GM18519 (cell line): ENCODE results near the gene ISYNA1.

Source experiments
- ATAC-seq: cut with Tn5 transposase; IDR thresholded peaks from one replicate; pipeline ENCODE4 v1.9.1; 2021; ENCODE audit warnings: mild to moderate bottlenecking, moderate library complexity; ENCODE audit not compliant: unreplicated experiment, low FRiP score

The ISYNA1 gene

GRCh38 chr19:18397242-18398202 lies 40.4 kb downstream of the ISYNA1 start, which contains the start of gene LRRC25:
LRRC25 (minus strand) TSS chr19:18397622; CDS start chr19:18396963, 659 bp downstream.
- no peak for ATAC-seq

GRCh38 chr19:18396471-18397241 lies 41.3 kb downstream of the ISYNA1 start:
- ATAC-seq: no peak

- ATAC-seq: no peak
Measured at GRCh38 chr19:18393836-18394235, 44.1 kb downstream of the ISYNA1 start.

- ATAC-seq: no peak
Measured at GRCh38 chr19:18392926-18393325, 45.0 kb downstream of the ISYNA1 start.

GRCh38 chr19:18392417-18392816 lies 45.5 kb downstream of the ISYNA1 start:
- no peak for ATAC-seq

GRCh38 chr19:18391509-18392075 lies 46.3 kb downstream of the ISYNA1 start:
- ATAC-seq: no peak

GRCh38 chr19:18390065-18390907 lies 47.6 kb downstream of the ISYNA1 start:
- ATAC-seq: no peak

GRCh38 chr19:18389726-18390064 lies 48.2 kb downstream of the ISYNA1 start:
- ATAC-seq: no peak

- no peak for ATAC-seq
Measured at GRCh38 chr19:18388960-18389725, 48.8 kb downstream of the ISYNA1 start.

- peak; percentile 60 for ATAC-seq
Measured at GRCh38 chr19:18388100-18388959, 49.6 kb downstream of the ISYNA1 start.

- ATAC-seq: no peak
Measured at GRCh38 chr19:18386543-18387271, 51.2 kb downstream of the ISYNA1 start.

- ATAC-seq: no peak
Measured at GRCh38 chr19:18385675-18386542, 52.0 kb downstream of the ISYNA1 start, which contains the start of gene GDF15. GDF15 (plus strand) TSS chr19:18386158; CDS start chr19:18386190, 32 bp downstream.

GRCh38 chr19:18385359-18385674 lies 52.6 kb downstream of the ISYNA1 start:
- no peak for ATAC-seq

- no peak for ATAC-seq
Measured at GRCh38 chr19:18384775-18385174, 53.2 kb downstream of the ISYNA1 start.
